Activated T-helper 1 cell treated with anti-CD3 and anti-CD28 coated beads, Interleukin-12 subunit alpha, Interleukin-12 subunit beta, Interleukin-2, Interleukin-4 antibody, amounts not matched to agents 30 ng/mL and 10 ng/mL and 1 ng/mL, durations not matched to agents 14 hours and 24 hours and 36 hours (primary cell): ENCODE data around the gene PAX2. TPM values are rescaled to one million over a fixed set of nuclear protein-coding genes. Genes with fewer than 3 reads are reported as not detected.
A peak's percentile ranks its signal among the peaks of the same experiment; 100 is the strongest.

Experiments
- DNase-seq: peaks from one replicate; pipeline ENCODE4 v3.0.0; 2021; ENCODE audit warnings: low spot score
- H3K27ac Mint-ChIP-seq: one replicate; pipeline ENCODE4 v1.8.0; 2021; ENCODE audit warnings: mild to moderate bottlenecking, mixed read lengths
- H3K27me3 Mint-ChIP-seq: one replicate; pipeline ENCODE4 v1.8.0; 2022; ENCODE audit warnings: mild to moderate bottlenecking, moderate library complexity, mixed read lengths; ENCODE audit not compliant: insufficient read depth
- H3K36me3 Mint-ChIP-seq: one replicate; pipeline ENCODE4 v1.8.0; 2021; ENCODE audit warnings: low read depth, mixed read lengths
- H3K4me1 Mint-ChIP-seq: one replicate; pipeline ENCODE4 v1.8.0; 2021; ENCODE audit warnings: low read depth, mixed read lengths
- H3K4me3 Mint-ChIP-seq: one replicate; pipeline ENCODE4 v1.8.0; 2021; ENCODE audit warnings: mild to moderate bottlenecking, moderate library complexity, mixed read lengths
- H3K9me3 Mint-ChIP-seq: one replicate; pipeline ENCODE4 v1.8.0; 2021; ENCODE audit warnings: mixed read lengths
- intact Hi-C: fragments of 100-400 bp; cut with micrococcal nuclease; formaldehyde crosslinking; loops from one replicate; pipeline ENCODE4 v1.15.1; 2024
- total RNA-seq: library from RNA; stranded (reverse); gene quantifications from 2 replicates; pipeline ENCODE4 v1.2.3, GENCODE V29; 2022

Gene PAX2
- total RNA-seq, 1 donor from 2014 or later: not detected

DNA sequence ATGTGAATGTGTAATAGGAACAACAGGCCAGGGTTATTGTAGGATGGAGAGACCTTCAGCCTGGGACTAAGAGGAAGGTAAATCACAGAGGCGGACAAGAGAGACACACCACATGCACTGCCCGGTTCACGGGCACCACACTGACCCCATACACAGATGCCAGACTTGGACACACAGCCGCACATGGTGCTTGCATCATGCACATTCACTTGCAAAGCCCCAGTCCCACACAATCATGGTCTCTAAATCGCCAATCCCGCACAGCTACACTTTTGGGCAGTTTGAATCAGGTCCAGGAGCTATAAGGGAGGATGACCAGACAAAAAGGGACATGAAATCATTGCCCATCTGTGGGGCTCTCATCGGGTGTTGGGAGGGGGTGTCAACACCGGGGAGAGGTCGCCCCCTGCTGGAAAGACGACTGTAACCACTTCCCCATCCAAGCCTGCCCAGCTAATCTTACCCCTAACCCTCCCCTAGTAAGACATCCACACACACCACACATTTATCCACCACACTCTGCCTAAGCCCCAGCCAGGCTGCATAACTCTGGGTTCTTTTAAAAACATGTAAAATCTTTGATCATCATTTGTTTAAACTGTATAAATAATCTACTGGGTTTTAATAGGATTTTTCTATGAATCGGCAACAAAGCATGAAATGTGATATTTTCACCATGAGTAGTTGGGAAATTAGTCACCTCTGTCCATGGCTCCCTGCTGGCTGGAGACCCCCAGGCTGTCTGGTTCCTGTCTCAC, 126.8 kb downstream of the PAX2 start:
- Mint-ChIP-seq H3K9me3 (no peaks in the 10 kb centered on the region), H3K27ac (no peak overlapping the region), H3K4me3 (no peak overlapping the region), H3K27me3 (peaks cover 11% of the 10 kb centered on the region), H3K4me1 (no peaks in the 10 kb centered on the region), H3K36me3 (no peaks in the 10 kb centered on the region)
- DNase-seq: peak; percentile 28
- intact Hi-C loops: loop anchor here (1.0 kb wide), 2 partner anchors 201 to 312 kb away; no protein-coding TSS in a partner anchor

DNA sequence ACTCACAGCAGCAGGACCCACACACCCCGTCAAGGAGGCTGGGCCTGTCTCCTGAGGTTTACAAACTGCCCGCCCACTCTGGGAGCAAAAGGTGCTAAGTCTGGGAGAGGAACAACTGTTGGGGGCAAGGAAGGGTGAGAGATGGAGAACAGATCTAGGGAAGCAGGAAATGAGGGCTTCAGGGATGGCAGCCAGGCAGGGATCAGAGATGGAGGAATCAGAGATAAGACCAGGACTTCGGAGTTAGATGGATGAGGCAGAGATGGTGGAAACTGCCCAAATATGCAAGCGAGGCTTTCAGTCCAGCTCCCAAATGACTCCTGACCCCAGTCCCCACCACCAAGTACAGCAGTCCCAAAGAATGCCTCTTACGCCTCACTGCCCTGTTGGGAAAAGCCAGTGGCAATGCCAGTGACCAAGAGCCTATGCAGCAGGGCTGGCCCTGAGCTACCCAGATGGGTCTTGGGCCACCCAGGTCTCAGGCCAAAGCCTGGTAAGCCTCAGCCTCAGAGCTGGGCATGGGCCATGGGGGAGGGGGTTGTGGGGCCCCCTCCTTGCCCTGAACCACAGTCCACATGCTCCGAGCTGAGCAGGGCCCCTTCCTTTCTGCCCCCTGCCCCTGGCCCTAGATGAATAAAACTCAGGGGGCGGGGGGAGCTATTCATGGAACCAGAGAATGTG, 127.9 kb downstream of the PAX2 start:
- no peaks in the 10 kb centered on the region for H3K9me3 Mint-ChIP-seq
- no peak for DNase-seq
- no peaks in the 10 kb centered on the region for H3K36me3 Mint-ChIP-seq
- H3K27me3 Mint-ChIP-seq: peaks cover 4% of the 10 kb centered on the region
- intact Hi-C loops: no loop called here
- H3K4me3 Mint-ChIP-seq: no peak overlapping the region
- H3K27ac Mint-ChIP-seq: no peak overlapping the region
- no peaks in the 10 kb centered on the region for H3K4me1 Mint-ChIP-seq

DNA sequence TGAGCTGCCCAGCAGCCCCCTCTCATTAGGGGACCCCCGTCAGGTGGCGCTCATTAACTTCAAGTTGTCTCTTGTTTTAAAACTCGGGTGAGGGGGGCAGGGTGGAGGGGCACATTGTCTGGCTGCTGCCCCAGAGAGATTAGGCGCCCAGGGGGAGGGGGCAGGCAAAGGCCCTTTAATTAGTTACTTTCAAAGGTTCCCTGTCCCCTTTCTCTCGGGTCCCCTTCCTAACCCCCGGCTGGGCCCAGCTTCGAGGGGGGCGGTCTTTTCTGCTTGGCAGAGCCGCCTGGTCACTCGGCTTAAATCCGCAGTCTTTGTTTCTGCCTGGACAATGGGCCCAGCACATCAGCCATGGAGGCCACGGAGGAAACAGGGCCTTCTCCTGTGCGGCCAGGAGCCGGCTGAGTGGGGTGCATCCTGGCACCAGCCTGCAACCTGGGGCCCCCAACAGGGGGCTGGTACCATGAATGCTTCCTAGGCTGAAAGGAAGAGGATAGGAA, 128.5 kb downstream of the PAX2 start:
- no peak overlapping the region for H3K4me3 Mint-ChIP-seq
- no peaks in the 10 kb centered on the region for H3K4me1 Mint-ChIP-seq
- intact Hi-C loops: no loop called here
- H3K27ac Mint-ChIP-seq: no peak overlapping the region
- no peaks in the 10 kb centered on the region for H3K36me3 Mint-ChIP-seq
- peaks cover 4% of the 10 kb centered on the region for H3K27me3 Mint-ChIP-seq
- H3K9me3 Mint-ChIP-seq: no peaks in the 10 kb centered on the region
- DNase-seq: no peak

DNA sequence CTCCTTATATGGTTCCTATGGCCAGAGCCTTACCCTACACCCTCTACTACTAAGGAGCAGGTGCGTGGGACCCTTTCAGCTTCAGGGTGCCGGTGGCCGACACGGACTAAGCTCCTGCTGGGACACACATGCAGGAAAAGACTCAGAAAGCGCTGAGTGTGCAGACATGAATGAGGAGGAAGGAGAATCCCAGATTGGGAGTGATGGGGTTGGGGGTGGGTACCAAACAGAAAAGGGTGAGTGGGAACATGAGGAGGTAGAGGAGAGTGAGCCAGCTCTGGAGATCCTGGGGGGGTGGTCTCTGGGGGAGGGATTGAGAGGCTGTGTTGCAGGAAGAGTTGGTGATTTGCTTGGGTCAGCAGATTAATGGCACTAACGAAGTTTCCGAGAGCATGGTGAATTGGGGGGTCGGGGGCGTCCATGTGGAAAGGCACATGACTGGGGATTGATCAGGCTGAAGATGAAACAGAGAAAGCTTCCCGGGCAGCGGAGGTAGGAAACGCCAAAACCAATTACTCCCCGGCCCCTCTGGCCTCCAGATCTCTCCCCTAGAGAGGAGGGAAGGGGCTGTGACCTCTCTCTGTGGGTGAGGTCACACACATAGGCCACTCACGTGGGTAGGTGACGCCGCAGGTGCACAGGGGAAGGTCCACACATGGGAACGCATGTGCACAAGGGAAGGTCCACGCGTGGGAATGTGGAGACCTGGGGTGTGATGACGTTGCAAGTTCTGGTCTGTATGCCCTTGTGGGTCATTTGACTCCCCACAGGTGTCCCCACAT, 129.5 kb downstream of the PAX2 start:
- H3K4me3 Mint-ChIP-seq: no peak overlapping the region
- no peaks in the 10 kb centered on the region for H3K9me3 Mint-ChIP-seq
- no peaks in the 10 kb centered on the region for H3K36me3 Mint-ChIP-seq
- H3K27ac Mint-ChIP-seq: no peak overlapping the region
- peaks cover 4% of the 10 kb centered on the region for H3K27me3 Mint-ChIP-seq
- intact Hi-C loops: no loop called here
- no peaks in the 10 kb centered on the region for H3K4me1 Mint-ChIP-seq
- no peak for DNase-seq

DNA sequence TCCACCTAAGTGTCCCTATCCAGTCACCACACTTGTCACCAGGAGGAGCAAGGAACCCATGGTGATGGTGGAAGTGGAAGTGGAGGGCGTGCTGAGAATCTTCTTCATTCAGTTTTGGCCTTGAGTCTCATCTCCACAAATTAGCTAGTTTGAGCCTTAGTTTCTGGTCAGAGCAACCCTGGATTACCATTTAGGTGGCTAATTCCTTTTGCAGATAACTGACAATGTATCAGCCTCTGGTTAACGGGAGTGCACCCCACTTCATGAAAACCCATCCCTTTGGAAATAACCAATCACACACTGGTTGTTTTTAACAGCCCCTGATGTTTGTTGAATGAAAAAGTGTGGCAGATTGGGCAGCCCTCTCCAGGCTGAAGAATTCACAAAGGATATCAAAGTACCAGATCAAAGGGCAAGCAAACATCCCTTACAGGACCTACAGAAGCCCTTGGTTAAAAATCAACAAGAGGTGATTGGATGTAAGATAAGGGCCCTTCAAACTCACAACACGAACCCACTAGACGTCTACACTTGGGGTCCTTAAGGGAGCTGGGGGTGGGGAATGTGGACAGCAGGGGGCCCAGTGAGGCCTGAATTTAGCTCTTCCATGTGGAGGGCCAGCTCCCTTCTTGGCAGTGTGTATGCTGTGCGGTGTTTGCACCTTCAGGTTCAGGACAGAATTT, 130.2 kb downstream of the PAX2 start:
- H3K4me3 Mint-ChIP-seq: no peak overlapping the region
- intact Hi-C loops: no loop called here
- no peak overlapping the region for H3K27ac Mint-ChIP-seq
- no peaks in the 10 kb centered on the region for H3K36me3 Mint-ChIP-seq
- H3K9me3 Mint-ChIP-seq: no peaks in the 10 kb centered on the region
- H3K27me3 Mint-ChIP-seq: peaks cover 4% of the 10 kb centered on the region
- H3K4me1 Mint-ChIP-seq: no peaks in the 10 kb centered on the region
- no peak for DNase-seq

DNA sequence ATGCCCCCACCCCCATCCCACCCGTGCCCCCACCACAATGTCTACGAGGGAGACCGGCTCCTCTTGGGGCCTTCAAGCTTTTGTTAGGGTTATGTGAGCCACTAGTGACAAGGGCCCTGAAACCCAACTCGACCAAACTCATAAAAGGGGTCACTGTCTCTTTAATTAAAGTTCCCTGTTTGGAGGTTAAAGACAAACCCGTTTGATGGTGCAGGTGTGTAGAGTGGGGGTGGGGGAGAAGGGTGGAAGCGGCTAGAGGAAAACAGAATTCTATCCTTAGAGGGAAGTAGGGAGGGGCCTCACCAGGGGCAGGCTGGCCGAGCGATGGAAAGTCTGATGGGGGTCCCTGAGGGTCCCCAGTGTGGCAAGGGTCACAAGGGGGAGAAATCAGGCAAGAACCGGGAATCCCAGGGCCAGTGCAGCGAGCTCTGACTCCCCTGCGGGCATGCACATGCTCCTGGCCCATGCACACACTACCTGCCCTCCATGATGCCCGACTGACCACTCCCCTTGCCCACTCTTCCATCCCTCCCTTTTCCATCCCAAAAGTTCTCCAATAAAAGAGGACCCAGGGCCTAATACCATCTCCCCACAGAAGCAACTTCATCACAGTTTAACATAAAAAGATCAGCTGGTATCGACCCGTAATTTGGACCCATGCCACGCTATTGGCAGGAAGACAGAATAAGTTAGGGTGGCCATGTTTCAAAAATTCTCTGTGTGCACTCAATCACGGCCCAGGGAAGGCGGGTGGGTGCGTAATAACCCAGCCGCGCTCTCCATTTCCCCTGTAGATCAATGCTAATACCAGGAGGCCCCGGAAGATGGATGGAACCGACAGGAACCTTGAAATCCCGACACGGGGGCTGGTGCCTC, 131.4 kb downstream of the PAX2 start:
- H3K9me3 Mint-ChIP-seq: no peaks in the 10 kb centered on the region
- no peak overlapping the region for H3K27ac Mint-ChIP-seq
- intact Hi-C loops: no loop called here
- H3K4me1 Mint-ChIP-seq: no peaks in the 10 kb centered on the region
- H3K4me3 Mint-ChIP-seq: no peak overlapping the region
- DNase-seq: no peak
- H3K27me3 Mint-ChIP-seq: peaks cover 4% of the 10 kb centered on the region
- H3K36me3 Mint-ChIP-seq: no peaks in the 10 kb centered on the region

DNA sequence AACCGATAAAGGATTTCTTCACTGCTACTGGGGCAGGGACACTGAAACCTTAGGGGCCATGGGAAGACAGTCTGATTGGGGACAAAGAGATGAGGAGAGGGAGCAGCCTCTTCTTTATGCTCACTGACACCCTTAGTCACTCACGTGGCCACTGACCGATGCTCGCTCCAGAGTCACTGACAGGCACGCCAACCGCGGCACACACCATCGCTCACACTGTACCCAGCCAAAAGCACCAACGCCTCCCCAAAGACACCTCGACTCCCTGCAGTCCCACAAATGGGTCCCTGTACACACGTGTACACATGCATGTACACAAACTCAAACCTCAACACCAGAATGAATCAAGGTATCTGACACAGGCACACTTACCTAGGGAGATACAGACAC, 132.1 kb downstream of the PAX2 start:
- Mint-ChIP-seq H3K27me3 (peaks cover 2% of the 10 kb centered on the region), H3K4me1 (no peaks in the 10 kb centered on the region), H3K4me3 (no peak overlapping the region), H3K27ac (no peak overlapping the region), H3K9me3 (no peaks in the 10 kb centered on the region), H3K36me3 (no peaks in the 10 kb centered on the region)
- no peak for DNase-seq
- intact Hi-C loops: no loop called here

DNA sequence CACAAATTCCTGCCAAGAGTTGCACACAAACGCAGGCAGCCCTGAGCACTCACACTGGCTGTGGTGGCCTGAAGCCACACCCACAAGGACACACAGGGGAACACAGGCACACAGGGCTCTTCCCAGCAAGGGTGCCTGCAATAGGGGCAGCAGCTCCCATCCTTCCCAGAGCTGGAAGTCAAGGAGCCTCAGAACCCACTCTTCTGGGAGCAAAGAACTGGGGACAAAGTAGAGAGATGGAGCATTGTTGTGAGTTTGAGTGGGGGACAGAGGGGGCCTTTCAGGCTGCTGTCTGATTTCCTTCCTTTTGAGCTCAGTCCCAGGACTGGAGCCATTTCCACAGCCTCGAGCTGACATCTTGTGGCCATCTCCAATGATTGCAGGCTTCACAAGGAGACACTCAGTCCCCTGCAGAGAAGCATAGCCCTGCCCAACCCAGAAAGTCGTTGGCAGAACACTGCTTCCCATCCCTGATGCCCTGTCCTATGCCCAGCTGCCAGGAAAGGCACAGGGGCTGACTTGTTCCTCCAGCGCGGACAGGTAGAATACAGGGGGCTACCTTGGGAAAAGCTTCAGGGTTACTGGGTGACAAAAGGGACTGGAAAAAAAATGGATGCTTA, 133.0 kb downstream of the PAX2 start:
- peaks cover 2% of the 10 kb centered on the region for H3K27me3 Mint-ChIP-seq
- DNase-seq: no peak
- H3K9me3 Mint-ChIP-seq: no peaks in the 10 kb centered on the region
- no peak overlapping the region for H3K27ac Mint-ChIP-seq
- intact Hi-C loops: loop anchor here (1.0 kb wide), 1 partner anchor 207 kb away; no protein-coding TSS in a partner anchor
- H3K36me3 Mint-ChIP-seq: no peaks in the 10 kb centered on the region
- no peak overlapping the region for H3K4me3 Mint-ChIP-seq
- H3K4me1 Mint-ChIP-seq: no peaks in the 10 kb centered on the region

Other genes with a start within 250 kb of the PAX2 start
- 42.3 and 50.5 TPM in 2 replicates for gene SEC31B, start 225.7 kb upstream of the PAX2 start, total RNA-seq
- 292 and 304 TPM in 2 replicates for gene NDUFB8, start 215.7 kb upstream of the PAX2 start, total RNA-seq
- gene HIF1AN, start 209.6 kb upstream of the PAX2 start, total RNA-seq: 46.5 and 54.1 TPM in 2 replicates
- 33.4 and 36.1 TPM in 2 replicates for gene SLF2, start 167.4 kb downstream of the PAX2 start, total RNA-seq
- gene SEMA4G, start 223.9 kb downstream of the PAX2 start, total RNA-seq: 0.31 and 0.83 TPM in 2 replicates
- 61.5 and 63.2 TPM in 2 replicates for gene MRPL43, start 241.9 kb downstream of the PAX2 start, total RNA-seq
- 41.1 and 42.3 TPM in 2 replicates for gene TWNK, start 242.0 kb downstream of the PAX2 start, total RNA-seq